Activated CD4-positive, alpha-beta T cell treated with anti-CD3 and anti-CD28 coated beads, Interleukin-2, Interleukin-4, amounts not matched to agents 100 ng/mL and 50 ng/mL, durations not matched to agents 16 hours and 8 hours (primary cell): ENCODE results near the gene HLTF.

ENCODE experiments used
- DNase-seq: peaks from one replicate; pipeline ENCODE4 v3.0.0-alpha.2; 2020; ENCODE audit warnings: low spot score

The HLTF gene

DNA sequence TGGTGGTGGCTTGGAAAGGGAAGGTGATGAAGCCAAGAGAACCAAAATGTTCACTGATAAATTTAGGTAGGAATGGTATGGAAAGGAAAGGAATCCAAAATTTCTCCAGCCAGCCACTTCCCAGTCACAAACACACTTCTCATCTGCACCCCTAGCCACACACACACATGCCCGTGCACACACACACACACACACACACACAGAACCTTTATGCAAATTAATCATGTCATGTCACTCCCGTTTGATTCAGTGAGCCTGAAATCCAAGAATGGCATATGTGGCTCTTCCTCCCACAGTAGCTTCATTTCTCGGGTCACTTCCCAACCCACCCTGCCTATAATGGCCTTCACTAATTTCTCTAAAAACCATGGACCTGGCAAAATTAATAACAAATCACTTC is 3.1 kb upstream of the HLTF start:
- DNase-seq, result no peak

DNA sequence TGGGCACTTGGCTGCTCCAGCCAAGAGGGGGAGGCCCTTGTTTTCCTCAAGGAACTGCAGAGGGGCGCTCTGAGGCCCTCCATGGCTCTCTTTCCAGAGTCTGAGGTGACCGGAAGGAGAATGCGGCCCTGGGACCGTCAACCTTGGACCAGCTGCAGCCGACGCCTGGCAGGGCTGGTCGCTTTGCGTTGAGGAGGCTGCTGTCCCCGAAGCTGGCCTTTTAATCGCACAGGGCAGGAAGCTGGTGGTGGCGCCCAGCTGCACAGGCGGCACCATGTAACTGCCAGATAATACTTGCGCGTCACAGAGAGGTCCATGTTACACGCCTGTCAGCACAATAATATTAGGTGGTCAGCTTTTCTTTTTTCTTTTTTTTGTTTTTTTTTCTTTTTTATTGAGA is 875 bp upstream of the HLTF start:
- no peak for DNase-seq

DNA sequence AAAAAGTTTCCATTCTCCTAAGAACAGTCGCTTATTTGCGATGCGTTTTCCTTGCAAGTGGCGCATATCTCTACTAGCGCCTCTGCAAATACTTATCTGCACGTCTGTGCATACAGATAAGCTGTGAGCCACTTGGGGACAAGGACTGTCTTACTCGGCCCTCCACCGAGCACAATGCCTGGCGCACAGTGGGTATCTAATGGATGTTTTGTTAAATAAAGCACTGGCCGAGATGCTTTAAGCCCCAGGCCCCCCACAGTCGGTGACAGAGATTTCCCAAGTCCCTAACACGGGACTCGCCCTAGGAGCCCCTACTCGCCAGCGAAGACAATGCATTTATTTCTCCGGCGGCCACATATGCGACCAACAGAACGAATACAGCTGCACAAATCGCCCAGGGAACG is 503 bp downstream of the HLTF start:
- DNase-seq, result peak; percentile 25

DNA sequence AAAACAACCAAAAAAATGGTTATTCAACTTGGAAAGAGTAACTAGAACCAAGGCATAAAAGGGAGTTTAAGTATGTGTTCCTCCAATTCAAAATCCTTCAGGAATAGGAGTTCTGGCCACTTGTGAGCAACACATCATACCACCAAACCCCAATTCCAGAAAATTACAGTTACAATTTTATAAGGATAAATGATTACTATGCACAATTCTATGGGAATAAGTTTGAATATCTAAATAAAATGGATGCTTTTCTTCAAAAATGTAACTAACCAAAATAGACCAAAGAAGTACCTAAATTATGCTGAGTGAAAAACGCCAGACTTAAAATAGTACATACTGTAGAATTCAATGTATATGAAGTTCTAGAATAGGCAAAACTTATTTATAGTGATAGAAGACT is 4.6 kb downstream of the HLTF start:
- no peak for DNase-seq

DNA sequence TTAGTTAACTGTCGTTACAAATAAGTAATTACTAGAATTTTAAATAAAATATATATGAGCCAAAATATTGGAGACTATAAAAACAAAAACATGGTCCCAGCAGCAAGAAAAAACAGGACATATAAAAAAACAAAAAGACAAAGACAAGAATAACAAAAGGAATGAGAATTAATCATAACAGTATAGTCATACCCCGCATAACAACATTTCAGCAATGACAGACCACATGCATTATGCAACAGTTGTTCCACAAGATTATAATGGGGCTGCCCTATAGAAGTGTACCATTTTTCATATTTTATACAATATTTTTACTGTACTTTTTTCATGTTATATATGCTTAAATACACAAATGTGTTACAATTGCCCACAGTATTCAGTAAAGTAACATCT is 5.6 kb downstream of the HLTF start:
- DNase-seq, result no peak

DNA sequence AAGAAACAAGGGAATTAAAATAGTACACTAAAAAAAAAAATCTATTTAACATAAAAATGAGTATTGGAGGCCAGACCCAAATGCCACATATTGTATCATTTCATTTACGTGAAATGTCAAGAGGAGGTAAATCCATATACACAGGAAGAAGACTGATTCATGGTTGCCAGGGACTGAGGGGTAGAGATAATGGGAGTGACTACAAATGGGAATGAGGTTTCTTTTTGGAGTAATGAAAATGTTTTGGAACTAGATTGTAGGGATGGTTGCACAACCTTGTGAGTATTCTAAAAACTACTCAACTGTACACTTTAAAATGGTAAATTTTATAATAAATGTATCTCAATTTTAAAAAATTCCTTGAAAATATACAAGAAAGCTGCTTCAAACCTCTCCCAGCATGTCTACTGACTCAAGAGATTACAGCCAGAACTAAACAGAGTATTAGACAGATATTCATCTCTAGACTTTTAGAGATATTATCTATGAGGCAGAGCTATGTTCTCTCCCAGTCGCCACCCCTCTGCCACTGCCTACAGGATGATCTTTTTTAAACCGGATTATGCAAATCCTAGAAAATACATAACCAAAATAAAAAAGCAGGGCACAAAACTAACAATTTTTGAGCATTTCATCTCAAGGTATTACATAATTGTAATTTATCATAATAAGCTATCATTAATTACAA is 6.2 kb downstream of the HLTF start:
- DNase-seq, result no peak

DNA sequence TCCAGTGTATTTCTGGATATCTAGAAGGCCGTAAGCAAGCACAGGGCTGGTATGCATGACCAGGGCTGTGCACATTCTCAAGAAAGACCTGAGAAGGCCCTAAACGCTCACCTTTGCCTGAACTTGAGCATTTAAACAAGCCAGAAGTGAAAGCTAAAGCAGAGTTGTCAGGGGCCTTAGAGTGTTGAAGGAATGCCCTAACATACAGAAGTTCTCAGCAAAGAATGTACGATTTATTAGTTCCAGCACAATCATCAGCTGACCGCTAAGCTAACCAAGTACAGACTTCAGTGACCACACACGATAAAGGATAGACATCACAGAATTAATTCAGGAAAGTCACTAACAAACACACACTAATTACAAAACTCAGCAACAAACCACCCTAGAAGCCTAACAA is 8.7 kb downstream of the HLTF start:
- no peak for DNase-seq

DNA sequence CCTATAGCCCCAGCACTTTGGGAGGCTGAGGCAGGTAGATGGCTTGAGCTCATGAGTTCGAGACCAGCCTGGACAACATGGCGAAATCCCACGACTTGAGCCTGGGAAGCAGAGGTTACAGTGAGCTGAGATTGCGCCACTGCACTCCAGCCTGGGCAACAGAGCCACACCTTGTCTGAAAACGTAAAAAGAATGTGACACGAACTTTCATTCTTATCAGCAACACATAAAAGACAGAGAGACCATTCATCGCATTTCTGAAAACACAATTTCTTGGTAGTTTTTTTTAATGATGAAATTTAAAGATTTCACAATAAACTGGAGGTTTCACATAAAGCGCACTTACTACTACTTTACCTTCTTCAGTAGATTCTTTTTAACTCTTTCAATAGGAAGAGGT is 18.4 kb downstream of the HLTF start:
- no peak for DNase-seq

DNA sequence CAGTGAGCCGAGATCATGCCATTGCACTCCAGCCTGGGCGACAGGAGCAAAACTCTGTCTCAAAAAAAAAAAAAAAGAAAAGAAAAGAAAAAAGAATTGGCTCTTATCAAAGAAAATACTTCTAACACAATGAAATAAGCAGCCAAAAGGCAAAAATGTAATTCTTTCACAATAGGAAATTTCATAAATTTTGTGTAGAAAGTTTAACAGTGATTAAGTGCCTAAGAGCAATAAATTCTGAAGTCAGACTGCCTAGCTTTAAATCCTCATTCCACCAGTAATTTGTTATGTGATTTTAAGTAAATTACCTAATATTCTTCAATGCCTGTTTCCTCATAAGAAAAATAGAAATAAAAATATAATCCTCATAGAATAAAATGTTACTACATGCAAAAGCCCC is 24.6 kb downstream of the HLTF start:
- DNase-seq, result no peak

DNA sequence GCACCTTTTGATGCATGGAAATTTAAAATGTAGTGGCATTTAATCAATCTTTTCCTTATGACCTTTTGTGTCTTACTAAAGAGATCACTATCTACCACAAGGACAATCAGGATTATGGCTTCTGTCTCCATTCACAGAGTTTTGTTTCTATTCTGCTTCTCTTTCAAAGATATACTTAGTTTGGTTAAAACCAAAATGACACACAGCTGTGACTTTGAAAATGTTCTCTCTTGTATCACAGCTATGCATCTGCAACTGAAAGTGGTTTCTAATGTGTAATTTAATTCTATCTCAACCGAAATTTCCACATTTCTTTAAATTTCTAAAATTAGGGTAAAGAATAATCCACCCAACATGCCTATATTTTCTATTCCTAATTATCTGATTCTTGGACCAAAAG is 27.7 kb downstream of the HLTF start:
- DNase-seq, result no peak

DNA sequence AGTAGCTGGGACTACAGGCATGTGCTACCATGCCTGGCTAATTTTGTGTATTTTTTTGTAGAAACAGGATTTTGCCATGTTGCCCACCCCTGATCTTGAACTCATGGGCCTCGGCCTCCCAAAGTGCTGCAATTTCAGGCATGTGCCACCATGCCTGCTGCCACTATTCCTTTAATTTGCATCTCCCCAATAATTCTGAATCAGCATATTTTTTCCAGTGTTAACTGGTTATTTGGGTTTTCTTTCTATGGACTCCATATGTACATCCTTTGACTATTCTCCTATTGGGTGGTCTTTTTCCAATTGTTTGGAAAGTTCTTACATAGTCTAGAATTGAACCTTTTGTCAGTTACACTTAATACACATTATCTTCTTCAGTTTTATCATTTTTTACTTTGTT is 28.1 kb downstream of the HLTF start:
- no peak for DNase-seq

DNA sequence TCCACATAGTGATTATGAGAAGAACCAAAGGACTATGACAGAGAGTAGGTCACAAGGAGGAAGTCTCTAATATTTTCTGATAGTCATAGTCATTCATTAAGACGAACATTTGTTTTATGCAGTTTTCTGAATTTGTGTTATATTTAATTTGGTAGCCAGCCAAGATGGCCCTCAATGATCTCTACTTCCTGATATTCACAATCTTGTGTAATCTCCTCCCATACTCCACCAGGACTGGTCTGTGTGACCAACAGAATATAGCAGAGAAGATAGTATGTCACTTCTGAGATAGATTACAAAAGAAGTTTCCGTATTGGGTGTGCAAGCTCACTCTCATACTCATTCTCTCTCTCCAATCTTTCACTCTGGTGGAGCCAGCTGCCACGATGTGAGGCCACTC is 30.8 kb downstream of the HLTF start:
- DNase-seq, result no peak

DNA sequence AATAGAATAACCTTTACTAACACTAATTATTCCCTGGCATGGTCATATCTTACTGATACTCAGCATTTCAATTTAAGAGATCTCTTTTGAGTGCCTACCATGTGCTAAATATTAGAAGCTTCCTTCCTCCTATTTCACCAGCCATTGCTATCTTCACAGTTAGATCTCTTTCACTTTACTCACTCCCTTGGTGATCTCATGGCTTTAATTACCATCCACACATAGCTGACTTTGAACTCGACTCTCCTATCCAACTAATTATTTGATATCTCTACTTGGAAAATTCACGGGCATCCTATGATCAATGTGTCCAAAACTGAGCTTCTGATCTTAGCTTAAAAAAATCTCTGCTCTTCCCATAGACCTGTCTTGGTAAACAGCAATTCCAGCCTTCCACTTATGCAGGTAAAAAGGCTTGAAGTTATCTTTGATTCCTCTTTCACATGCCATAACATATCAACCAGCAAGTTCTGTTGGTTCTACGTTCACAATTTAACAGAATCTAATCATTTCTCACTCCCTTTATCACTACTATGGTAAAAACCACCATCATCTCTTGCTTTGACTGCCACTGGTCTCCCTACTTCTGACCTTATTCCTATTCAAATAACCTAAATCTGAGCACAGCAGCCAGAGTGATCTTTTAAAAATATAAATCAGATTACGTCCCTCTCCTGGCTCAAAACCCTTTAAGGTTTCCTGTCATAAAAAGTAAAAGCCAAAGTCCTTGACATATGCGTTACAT is 41.8 kb downstream of the HLTF start:
- no peak for DNase-seq

DNA sequence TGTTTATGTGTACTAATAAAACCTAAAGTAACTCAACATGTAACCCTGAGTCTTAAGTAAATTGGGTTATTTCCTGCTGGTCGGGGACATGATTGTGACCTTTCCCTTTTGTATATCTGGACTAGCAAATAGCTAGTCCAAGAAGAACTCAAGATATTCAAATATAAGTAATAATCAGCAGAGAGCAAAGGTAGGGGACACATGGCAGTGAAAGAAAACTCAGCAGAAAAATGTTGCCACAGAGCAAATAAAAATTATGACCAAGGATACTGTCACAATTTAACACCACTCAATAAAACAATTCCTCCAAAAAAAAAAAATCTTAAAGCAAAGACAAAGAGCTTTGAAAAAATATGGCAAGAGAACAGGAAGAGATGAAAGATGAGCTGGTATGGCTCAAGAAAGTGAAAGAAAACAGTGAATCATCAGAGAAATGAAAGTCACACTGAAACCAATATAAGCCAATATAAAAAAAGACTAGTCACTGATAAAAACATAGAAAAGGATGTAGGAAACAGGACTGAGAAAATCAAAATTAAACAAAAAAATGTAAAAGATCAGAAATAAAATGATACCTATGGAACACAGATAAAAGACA is 43.4 kb downstream of the HLTF start:
- DNase-seq, result peak; percentile 57

DNA sequence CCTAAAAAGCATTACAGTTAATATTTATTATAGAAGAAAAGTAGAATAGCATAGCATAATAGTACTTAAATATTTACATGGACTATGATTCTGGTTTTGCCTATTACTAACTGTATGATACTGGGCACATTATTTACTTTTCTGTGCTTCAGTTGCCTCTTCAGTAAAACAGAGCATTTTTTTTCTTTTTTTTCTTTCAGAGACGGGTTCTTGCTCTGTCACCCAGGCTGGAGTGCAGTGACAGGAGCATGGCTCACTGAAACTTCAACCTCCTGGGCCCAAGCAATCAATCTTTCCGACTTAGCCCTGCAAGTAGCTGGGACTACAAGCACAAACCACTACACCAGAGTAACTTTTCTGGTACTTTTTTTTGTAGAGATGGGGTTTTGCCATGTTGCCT is 48.0 kb downstream of the HLTF start:
- no peak for DNase-seq

DNA sequence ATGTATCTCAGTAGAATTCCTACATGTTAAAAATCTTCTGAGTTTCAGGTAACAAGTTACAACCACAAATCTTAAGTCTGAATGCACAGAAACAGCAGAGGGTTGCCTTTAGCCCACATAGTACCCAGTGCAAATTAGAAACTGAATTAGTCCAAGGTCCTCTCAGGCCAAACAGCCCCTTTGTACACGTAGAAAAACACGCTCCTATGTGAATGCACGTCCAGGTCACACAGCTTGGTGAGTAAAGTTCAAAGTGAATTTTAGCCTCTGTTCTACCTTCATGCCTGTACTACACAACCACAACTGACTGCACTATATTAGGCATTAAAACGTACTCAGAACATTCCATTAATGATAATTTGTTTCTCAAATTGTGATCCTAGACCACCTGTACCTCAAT is 48.6 kb downstream of the HLTF start:
- no peak for DNase-seq

DNA sequence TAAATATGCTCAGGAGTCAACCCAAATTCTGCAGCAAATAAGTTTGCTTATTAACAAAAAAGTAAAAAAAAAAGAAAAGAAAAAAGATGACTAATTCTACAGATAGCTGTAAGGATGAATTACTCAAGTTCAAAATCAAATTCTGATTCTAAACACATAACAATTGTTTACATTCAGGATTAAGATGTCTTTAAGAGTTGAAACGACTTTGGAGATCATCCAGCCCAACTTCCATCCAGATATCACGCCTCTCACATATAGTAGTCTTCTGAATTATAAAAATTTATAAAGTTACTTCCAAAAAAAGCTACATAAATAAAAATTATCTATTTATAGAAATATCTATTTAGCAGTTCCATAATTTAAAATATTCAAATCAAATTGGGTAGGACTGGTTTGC is 55.2 kb downstream of the HLTF start:
- DNase-seq, result no peak

DNA sequence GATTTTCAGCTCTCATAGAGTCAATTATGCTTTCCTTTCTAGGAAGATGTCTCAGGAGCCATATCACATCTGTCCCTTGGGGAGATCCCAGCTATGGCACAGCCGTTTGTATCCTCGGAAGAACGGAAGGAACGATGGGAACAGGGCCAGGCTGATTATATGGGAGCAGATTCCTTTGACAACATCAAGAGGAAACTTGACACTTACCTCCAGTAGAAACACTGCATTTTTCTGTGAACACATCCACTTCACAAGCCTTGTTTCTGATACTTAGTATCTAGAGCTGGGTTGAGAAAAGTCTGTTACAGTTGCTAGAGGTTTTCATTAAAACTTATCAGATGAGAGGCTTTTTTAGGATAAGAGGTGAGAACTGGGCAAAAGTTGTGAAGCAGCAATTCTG is 59.6 kb downstream of the HLTF start:
- no peak for DNase-seq

DNA sequence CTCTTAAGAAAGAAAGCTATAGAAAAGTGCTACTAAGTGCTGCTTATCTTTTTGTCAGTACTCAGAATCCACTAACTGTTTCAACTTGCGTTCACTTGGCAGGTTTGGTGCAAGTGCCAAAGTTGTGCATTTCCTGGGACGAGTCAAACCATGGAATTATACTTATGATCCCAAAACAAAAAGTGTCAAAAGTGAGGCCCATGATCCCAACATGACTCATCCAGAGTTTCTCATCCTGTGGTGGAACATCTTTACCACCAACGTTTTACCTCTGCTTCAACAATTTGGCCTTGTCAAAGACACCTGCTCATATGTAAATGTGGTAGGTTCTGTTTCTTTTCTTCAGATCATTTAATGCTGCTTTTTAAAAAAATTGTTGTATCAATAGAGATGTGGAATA is 62.4 kb downstream of the HLTF start:
- no peak for DNase-seq

DNA sequence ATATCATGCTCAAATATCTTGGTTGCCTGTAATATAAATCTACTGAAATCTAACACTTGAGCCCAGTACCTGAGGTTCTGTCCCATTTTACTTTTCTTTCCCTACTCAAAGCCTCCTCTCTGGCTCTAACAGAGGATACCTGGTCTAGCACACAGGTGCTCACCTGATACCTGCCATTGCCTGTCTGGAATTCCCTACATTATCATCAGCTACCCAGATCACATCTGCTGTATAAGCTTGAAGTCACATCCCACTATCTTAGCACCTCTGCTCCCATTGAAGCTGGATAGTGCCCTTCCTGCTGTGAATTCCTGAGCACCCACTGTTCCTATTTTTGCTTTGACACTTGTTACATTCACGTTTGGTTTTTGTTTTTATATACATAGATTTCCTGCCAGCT is 64.5 kb downstream of the HLTF start:
- DNase-seq, result no peak

DNA sequence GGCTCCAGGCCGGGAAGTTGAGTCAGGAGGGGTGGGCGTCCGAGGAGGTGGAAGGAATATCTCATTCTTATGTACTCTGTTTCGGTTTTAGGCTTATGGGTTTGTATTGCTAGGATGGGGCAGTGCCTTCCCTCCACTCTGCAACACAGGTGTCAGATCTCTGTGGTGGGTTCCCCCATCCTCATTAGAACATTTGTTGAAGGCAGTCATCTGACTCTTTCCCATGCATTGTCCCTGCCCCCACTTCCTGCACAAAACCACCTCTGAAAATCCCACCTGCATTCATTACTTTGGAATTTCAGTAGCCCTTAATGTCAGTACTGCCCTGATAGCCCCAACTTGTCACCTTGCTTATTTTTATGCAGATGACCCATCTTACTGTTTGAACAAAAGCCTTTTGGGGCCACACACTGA is 65.5 kb downstream of the HLTF start:
- DNase-seq, result no peak

DNA sequence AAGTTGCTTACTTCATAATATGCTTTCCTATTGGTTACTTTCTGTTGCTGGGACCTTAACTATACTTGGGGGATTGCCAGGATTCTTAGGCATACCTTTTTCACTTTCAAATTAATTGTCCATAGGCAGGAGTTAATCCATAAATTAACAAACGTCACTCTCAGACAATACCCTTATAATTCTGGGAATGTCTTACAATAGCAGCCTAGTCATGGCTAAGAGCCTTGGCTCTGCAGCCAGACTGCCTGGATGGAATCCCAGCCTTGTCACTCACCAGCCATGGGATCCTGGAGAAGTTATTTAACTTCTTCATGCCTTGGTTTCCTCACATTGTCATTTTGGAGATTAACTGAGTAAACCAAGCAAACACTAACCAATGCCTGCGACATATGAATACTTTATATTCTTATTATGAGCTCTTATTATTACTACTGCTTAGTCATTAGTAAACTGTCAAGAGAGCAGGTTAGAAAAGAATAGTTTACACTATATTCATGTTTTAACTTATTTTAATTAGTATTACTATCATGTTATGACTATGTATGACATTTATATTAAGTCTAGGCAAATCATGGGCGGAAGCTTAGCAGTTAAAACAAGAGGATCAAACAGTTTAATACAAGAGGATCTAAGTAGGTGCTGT is 66.0 kb downstream of the HLTF start:
- no peak for DNase-seq

DNA sequence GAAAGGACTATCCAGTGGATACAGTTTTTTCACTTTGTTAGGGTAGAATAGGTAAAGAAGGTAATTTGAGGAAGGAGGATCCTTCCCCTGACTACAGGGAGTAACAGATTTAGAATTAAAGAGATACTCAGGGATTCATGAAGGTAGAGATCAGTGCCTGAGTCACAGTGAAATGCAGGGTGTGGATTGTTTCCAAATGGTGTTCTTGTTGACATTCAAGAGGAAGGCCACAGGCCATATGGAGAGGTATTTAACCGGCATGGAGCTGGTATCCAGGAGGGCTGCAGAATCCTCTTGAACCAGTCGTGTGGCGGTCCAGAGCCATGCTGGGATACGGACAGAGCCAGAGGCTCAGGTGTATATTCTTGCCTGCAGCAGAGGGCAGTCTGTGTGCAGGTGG is 66.8 kb downstream of the HLTF start:
- no peak for DNase-seq
